VCaP (cell line): Measurements from ENCODE around the gene CMIP.

Experiments used
- H3K27ac ChIP-seq: fragments of 450-650 bp; 2 replicates; pipeline ENCODE4 v1.5.1; 2017
- CTCF ChIP-seq: fragments of 450-650 bp; conservative IDR thresholded peaks from 2 replicates; pipeline ENCODE4 v1.5.1; 2017; ENCODE audit warnings: mild to moderate bottlenecking, moderate library complexity

CMIP gene

GRCh38 chr16:81744385-81744784, 299.8 kb downstream of the CMIP start:
- no peak for TF ChIP-seq CTCF
- H3K27ac ChIP-seq: no peak overlapping the region

DNA sequence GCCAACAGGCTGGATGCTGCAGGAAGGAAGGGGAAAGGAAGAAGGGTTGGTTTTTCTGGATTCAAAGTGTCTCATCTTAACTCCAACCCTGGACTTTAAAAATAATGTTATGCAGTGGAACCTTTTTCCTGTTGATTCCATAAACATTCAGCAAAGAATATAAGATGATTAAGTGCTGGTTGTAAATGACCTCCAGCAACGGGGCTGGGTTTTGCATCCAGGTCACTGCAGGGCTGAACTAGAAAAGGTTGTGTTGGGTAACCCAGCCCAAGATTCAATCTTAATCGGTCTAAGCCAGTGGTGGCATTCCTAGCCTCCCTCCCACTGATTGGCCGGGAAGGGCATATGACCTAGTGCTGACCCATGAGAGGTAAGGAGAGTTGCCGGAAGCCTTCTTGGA, 300.3 kb downstream of the CMIP start:
- no peak for TF ChIP-seq CTCF
- no peak overlapping the region for H3K27ac ChIP-seq

DNA sequence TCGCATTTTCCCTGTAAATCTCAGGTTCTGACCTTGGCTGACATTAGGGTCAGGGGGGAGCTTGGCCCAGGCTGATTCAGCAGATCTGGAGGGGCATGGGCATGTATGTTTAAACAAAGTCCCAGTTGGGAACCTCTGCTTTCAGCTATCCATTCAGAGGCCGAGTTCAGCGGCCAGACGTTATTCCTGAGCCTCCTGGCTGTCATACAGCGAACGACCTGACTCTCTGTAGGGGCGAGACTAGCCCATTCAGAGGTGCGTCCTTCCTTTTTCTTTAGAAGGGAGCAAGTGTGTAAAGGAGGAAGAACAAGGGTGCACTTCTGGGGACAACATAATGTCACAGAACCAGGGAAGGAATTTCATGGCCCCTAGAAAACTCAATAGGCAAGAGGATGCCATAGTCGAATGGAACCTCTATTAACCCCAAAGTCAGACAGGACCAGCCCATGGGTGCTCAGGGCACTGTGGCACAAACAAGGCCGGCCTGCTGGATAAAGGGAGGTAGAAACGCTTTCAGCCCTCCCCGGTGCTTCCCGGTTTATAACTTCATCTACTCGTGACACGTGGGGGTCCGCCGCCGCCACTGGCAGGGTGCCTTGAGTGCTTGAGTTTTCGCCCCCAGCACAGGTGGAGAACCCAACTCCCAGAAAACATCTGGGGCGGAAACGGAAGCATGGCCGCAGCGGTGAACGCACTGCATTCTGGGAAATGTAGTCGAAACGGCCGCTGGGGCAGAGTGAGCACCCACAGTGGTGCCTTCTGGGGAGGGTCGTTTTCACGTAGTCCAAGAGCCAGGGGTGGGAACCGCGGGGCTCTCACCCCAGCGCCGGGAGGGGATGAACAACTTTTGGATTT, 301.3 kb downstream of the CMIP start:
- no peak overlapping the region for H3K27ac ChIP-seq
- TF ChIP-seq CTCF: no peak

DNA sequence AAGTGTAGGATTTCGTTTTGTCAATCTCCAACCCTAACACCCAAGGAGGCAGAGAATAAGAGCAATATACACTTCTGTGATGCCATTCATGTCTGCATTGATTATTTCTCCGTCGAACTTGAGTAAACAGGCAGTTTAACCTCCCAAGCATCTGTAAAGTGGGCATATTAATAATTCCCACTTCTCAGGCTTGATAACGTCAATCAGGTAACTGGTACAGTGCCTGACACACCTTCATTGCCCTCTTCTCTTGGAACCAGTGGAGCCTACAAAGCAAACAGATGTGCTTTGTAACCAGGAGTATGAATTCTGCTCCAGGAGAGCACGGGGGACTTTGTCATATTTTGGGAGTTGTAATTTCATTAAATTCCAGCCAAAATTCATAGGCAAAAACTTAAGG, 302.0 kb downstream of the CMIP start:
- no peak for TF ChIP-seq CTCF
- no peak overlapping the region for H3K27ac ChIP-seq

GRCh38 chr16:81748476-81749198, 304.0 kb downstream of the CMIP start:
- TF ChIP-seq CTCF: no peak
- H3K27ac ChIP-seq: no peak overlapping the region

DNA sequence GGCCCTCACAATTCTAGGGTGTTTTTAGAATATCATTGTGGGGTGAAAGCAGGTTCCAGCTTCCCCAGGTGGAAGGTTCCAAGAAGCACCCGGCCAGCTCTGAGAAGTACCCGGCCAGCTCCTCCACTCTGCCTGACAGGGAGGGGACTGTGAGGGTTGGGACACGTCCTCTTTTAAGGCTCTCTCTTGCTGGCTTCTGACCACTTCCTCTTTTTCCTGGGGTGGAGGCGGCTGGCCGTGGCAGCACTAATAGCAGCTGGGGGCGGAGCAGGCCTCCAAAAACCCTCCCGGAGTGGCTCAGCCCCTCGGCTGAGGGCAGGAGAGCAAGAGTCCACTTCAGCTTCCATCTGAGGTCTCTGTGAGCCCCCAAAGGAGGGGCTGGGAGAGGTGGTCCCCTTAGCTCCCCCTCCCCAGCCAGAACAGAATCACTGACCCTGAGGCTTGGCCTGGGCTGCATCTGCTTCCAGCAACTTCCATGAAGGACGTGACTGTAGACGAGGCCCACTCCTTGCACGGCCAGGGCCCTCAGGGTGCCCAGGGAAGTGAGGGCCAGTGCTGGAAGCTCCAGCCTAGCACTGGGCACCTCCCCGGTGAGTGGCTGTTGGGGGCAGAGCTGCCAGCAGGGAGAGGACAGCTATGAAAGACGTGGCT, 307.7 kb downstream of the CMIP start:
- H3K27ac ChIP-seq: no peak overlapping the region
- no peak for TF ChIP-seq CTCF

DNA sequence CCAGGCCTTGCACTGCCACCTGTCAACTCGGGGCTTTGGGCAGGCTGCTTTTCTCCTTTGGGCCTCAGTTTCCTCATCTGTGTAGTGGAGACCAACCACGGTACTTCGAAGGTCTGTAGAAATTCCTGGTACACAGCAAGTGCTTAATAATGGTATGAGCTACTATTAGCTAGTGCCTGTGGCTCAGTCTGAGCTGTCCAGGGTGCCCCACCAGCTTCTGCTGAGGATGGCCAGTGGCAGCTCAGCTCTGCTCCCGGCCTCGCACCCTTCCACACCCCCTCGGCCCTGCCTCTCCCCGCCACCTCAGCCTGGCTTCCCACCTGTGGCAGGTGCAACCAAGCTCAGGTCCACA, 308.2 kb downstream of the CMIP start:
- H3K27ac ChIP-seq: no peak overlapping the region
- no peak for TF ChIP-seq CTCF
